ENCODE data around the gene FAM169A.
A peak's percentile ranks its signal among the peaks of the same experiment; 100 is the strongest.
"Not testable (repeated sequence)": the region's sequence is repeated elsewhere in the genome, so short reads cannot be mapped to it uniquely, and the experiment has no call there.

The FAM169A gene

GRCh38 chr5:74865804-74866595, at the start of gene FAM169A:
FAM169A (minus strand) TSS chr5:74866387; CDS start chr5:74841676, 24,711 bp downstream.
- peak; percentile 36 to 51 for DNase-seq

- DNase-seq, result no peak
Observed at GRCh38 chr5:74915488-74915887, 49.3 kb upstream of the FAM169A start.

- DNase-seq, result not testable (repeated sequence)
Observed at GRCh38 chr5:74911421-74911820, 45.2 kb upstream of the FAM169A start.

- DNase-seq, result not testable (repeated sequence)
Observed at GRCh38 chr5:74909888-74910287, 43.7 kb upstream of the FAM169A start.

GRCh38 chr5:74908237-74908636, 42.0 kb upstream of the FAM169A start:
- not testable (repeated sequence) for DNase-seq

GRCh38 chr5:74904713-74905112, 38.5 kb upstream of the FAM169A start:
- DNase-seq, result not testable (repeated sequence)

GRCh38 chr5:74903165-74903787, 37.1 kb upstream of the FAM169A start:
- DNase-seq, result peak; percentile 30 to 34

GRCh38 chr5:74897049-74897448, 30.9 kb upstream of the FAM169A start:
- no peak for DNase-seq

- DNase-seq, result peak in 1 of 2 experiments; percentile 17
Observed at GRCh38 chr5:74895906-74896305, 29.7 kb upstream of the FAM169A start.

- DNase-seq, result no peak
Observed at GRCh38 chr5:74894351-74894750, 28.2 kb upstream of the FAM169A start.

GRCh38 chr5:74892921-74893320, 26.7 kb upstream of the FAM169A start:
- DNase-seq, result no peak

- no peak for DNase-seq
Observed at GRCh38 chr5:74889523-74890105, 23.4 kb upstream of the FAM169A start.

GRCh38 chr5:74888117-74888516, 21.9 kb upstream of the FAM169A start:
- no peak for DNase-seq

- DNase-seq, result no peak
Observed at GRCh38 chr5:74885170-74885569, 19.0 kb upstream of the FAM169A start.

GRCh38 chr5:74882379-74883134, 16.4 kb upstream of the FAM169A start:
- DNase-seq, result not testable (repeated sequence)

GRCh38 chr5:74877624-74878304, 11.6 kb upstream of the FAM169A start:
- DNase-seq, result no peak

- DNase-seq, result no peak
Observed at GRCh38 chr5:74875994-74876791, 10.0 kb upstream of the FAM169A start.

GRCh38 chr5:74873525-74874249, 7.5 kb upstream of the FAM169A start:
- DNase-seq, result no peak

- DNase-seq, result no peak
Observed at GRCh38 chr5:74870299-74871067, 4.3 kb upstream of the FAM169A start.

- DNase-seq, result not testable (repeated sequence)
Observed at GRCh38 chr5:74869414-74869813, 3.2 kb upstream of the FAM169A start.

Measured in NCI-H2081 (cell line).